ENCODE data around the gene ANXA6. TPM values are rescaled to one million over a fixed set of nuclear protein-coding genes. Genes with fewer than 3 reads are reported as not detected.

ANXA6 gene
- total and polyA plus RNA-seq, 10 of the 15 experiments (the other 5 are each of a cell fraction or from before 2014, with no cell fraction given) = 44.0 to 571 (median 465) TPM

- TF ChIP-seq BCL3 (IDR thresholded peaks at IDR 0.05; ENCODE audit: borderline replicate concordance, insufficient read depth, low read depth, low read length, poor library complexity, severe bottlenecking) = peak; percentile 30
- TF ChIP-seq SMC3 (IDR thresholded peaks at IDR 0.05; ENCODE audit: borderline replicate concordance, low read length) = no peak
- no peak for TF ChIP-seq KAT2A (conservative IDR thresholded peaks at IDR 0.05; ENCODE audit: control insufficient read depth, low read depth, low read length)
- TF ChIP-seq RAD51 (IDR thresholded peaks at IDR 0.05) = no peak
- no peak; the same call in 1 of the 2 replicates for TF ChIP-seq EED (IDR thresholded peaks at IDR 0.05; ENCODE audit: low read depth)
- peak; percentile 25; the same call in 1 of the 2 replicates for TF ChIP-seq RUNX3 (IDR thresholded peaks at IDR 0.05; ENCODE audit: low read length)
- TF ChIP-seq TCF7 (IDR thresholded peaks at IDR 0.05; ENCODE audit: borderline replicate concordance) = no peak
- TF ChIP-seq PRDM15 (CRISPR knock-in tag; IDR thresholded peaks at IDR 0.05) = no peak
- no peak for TF ChIP-seq NKRF (conservative IDR thresholded peaks at IDR 0.05)
- no peak for TF ChIP-seq ZBED1 (IDR thresholded peaks at IDR 0.05; ENCODE audit: borderline replicate concordance)
- TF ChIP-seq RFX5 (IDR thresholded peaks at IDR 0.05; ENCODE audit: low read depth, low read length) = no peak
- peak; percentile 24; the same call in 1 of the 2 replicates for TF ChIP-seq POLR2A (IDR thresholded peaks at IDR 0.05; ENCODE audit: low read depth, low read length)
Measured at GRCh38 chr5:151096001-151096373, 61.6 kb downstream of the ANXA6 start (continued).
